ENCODE results near the gene ZNF414.

ZNF414 gene

GRCh38 chr19:8481616-8482015 is 32.4 kb downstream of the ZNF414 start:
- no peak for DNase-seq (ENCODE audit: low read depth)
- no peak for TF ChIP-seq CTCF (conservative IDR thresholded peaks at IDR 0.05; ENCODE audit: control insufficient read depth, insufficient read depth, low read depth, low read length)
- H3K4me3 ChIP-seq (ENCODE audit: control insufficient read depth, low read depth, low read length): no peak overlapping the region

GRCh38 chr19:8481201-8481600 is 32.8 kb downstream of the ZNF414 start:
- TF ChIP-seq CTCF (conservative IDR thresholded peaks at IDR 0.05; ENCODE audit: control insufficient read depth, insufficient read depth, low read depth, low read length): no peak
- no peak for DNase-seq (ENCODE audit: low read depth)
- no peak overlapping the region for H3K4me3 ChIP-seq (ENCODE audit: control insufficient read depth, low read depth, low read length)

GRCh38 chr19:8478598-8478997 is 35.4 kb downstream of the ZNF414 start:
- no peak for DNase-seq (ENCODE audit: low read depth)
- H3K4me3 ChIP-seq (ENCODE audit: control insufficient read depth, low read depth, low read length): no peak overlapping the region
- TF ChIP-seq CTCF (conservative IDR thresholded peaks at IDR 0.05; ENCODE audit: control insufficient read depth, insufficient read depth, low read depth, low read length): no peak

GRCh38 chr19:8477889-8478288 is 36.1 kb downstream of the ZNF414 start:
- H3K4me3 ChIP-seq (ENCODE audit: control insufficient read depth, low read depth, low read length): no peak overlapping the region
- no peak for TF ChIP-seq CTCF (conservative IDR thresholded peaks at IDR 0.05; ENCODE audit: control insufficient read depth, insufficient read depth, low read depth, low read length)
- no peak for DNase-seq (ENCODE audit: low read depth)

GRCh38 chr19:8476524-8476923 is 37.4 kb downstream of the ZNF414 start:
- no peak for TF ChIP-seq CTCF (conservative IDR thresholded peaks at IDR 0.05; ENCODE audit: control insufficient read depth, insufficient read depth, low read depth, low read length)
- DNase-seq (ENCODE audit: low read depth): no peak
- H3K4me3 ChIP-seq (ENCODE audit: control insufficient read depth, low read depth, low read length): no peak overlapping the region

GRCh38 chr19:8475005-8475404 is 39.0 kb downstream of the ZNF414 start:
- TF ChIP-seq CTCF (conservative IDR thresholded peaks at IDR 0.05; ENCODE audit: control insufficient read depth, insufficient read depth, low read depth, low read length): no peak
- DNase-seq (ENCODE audit: low read depth): no peak
- H3K4me3 ChIP-seq (ENCODE audit: control insufficient read depth, low read depth, low read length): no peak overlapping the region

Data from fibroblast of mammary gland (primary cell).